ENCODE measurements around the gene RNASE2.
"Not testable (repeated sequence)": the region's sequence is repeated elsewhere in the genome, so short reads cannot be mapped to it uniquely, and the experiment has no call there.

Gene RNASE2

GRCh38 chr14:20954736-20955537 is at the start of gene RNASE2:
Gene RNASE2 (plus strand): TSS chr14:20955487. CDS start chr14:20955772, 285 bp downstream.
- H3K36me3 ChIP-seq (ENCODE audit: insufficient read depth, low read length); H3K9me3 ChIP-seq (ENCODE audit: control insufficient read depth, insufficient read depth, low read length); H3K4me1 ChIP-seq (ENCODE audit: insufficient read depth, low read length); H3K9ac ChIP-seq (ENCODE audit: low read depth, low read length): not testable (repeated sequence)

- Histone ChIP-seq H3K4me1 (ENCODE audit: insufficient read depth, low read length) (peaks cover 3% of the 10 kb centered on the region; the same call in 1 of the 2 replicates), H3K9ac (ENCODE audit: low read depth, low read length) (no peak overlapping the region), H3K9me3 (ENCODE audit: control insufficient read depth, insufficient read depth, low read length) (no peaks in the 10 kb centered on the region), H3K36me3 (ENCODE audit: insufficient read depth, low read length) (no peaks in the 10 kb centered on the region)
Measured at GRCh38 chr14:20905676-20906075, 49.6 kb upstream of the RNASE2 start.

- Histone ChIP-seq H3K9ac (ENCODE audit: low read depth, low read length) (no peak overlapping the region), H3K4me1 (ENCODE audit: insufficient read depth, low read length) (peaks cover 3% of the 10 kb centered on the region; the same call in 1 of the 2 replicates), H3K36me3 (ENCODE audit: insufficient read depth, low read length) (no peaks in the 10 kb centered on the region), H3K9me3 (ENCODE audit: control insufficient read depth, insufficient read depth, low read length) (no peaks in the 10 kb centered on the region)
Measured at GRCh38 chr14:20907214-20907613, 48.1 kb upstream of the RNASE2 start.

- not testable (repeated sequence) for H3K36me3 ChIP-seq (ENCODE audit: insufficient read depth, low read length); H3K9ac ChIP-seq (ENCODE audit: low read depth, low read length); H3K4me1 ChIP-seq (ENCODE audit: insufficient read depth, low read length); H3K9me3 ChIP-seq (ENCODE audit: control insufficient read depth, insufficient read depth, low read length)
Measured at GRCh38 chr14:20910822-20911221, 44.5 kb upstream of the RNASE2 start.

- H3K36me3 ChIP-seq (ENCODE audit: insufficient read depth, low read length); H3K9me3 ChIP-seq (ENCODE audit: control insufficient read depth, insufficient read depth, low read length); H3K4me1 ChIP-seq (ENCODE audit: insufficient read depth, low read length); H3K9ac ChIP-seq (ENCODE audit: low read depth, low read length): not testable (repeated sequence)
Measured at GRCh38 chr14:20919038-20919756, 36.1 kb upstream of the RNASE2 start.

- not testable (repeated sequence) for H3K4me1 ChIP-seq (ENCODE audit: insufficient read depth, low read length); H3K36me3 ChIP-seq (ENCODE audit: insufficient read depth, low read length); H3K9me3 ChIP-seq (ENCODE audit: control insufficient read depth, insufficient read depth, low read length); H3K9ac ChIP-seq (ENCODE audit: low read depth, low read length)
Measured at GRCh38 chr14:20923766-20924297, 31.5 kb upstream of the RNASE2 start.

- no peaks in the 10 kb centered on the region for H3K9me3 ChIP-seq (ENCODE audit: control insufficient read depth, insufficient read depth, low read length)
- peak overlapping the region; percentile 33; the same call in 1 of the 2 replicates for H3K9ac ChIP-seq (ENCODE audit: low read depth, low read length)
- H3K36me3 ChIP-seq (ENCODE audit: insufficient read depth, low read length) = no peaks in the 10 kb centered on the region
- no peaks in the 10 kb centered on the region for H3K4me1 ChIP-seq (ENCODE audit: insufficient read depth, low read length)
Measured at GRCh38 chr14:20934148-20934762, 21.0 kb upstream of the RNASE2 start.

GRCh38 chr14:20935303-20935984 is 19.8 kb upstream of the RNASE2 start:
- Histone ChIP-seq H3K9me3 (ENCODE audit: control insufficient read depth, insufficient read depth, low read length) (no peaks in the 10 kb centered on the region), H3K4me1 (ENCODE audit: insufficient read depth, low read length) (no peaks in the 10 kb centered on the region), H3K36me3 (ENCODE audit: insufficient read depth, low read length) (no peaks in the 10 kb centered on the region), H3K9ac (ENCODE audit: low read depth, low read length) (no peak overlapping the region)

- H3K36me3 ChIP-seq (ENCODE audit: insufficient read depth, low read length); H3K9me3 ChIP-seq (ENCODE audit: control insufficient read depth, insufficient read depth, low read length); H3K4me1 ChIP-seq (ENCODE audit: insufficient read depth, low read length); H3K9ac ChIP-seq (ENCODE audit: low read depth, low read length): not testable (repeated sequence)
Measured at GRCh38 chr14:20945146-20945545, 10.1 kb upstream of the RNASE2 start.

GRCh38 chr14:20946707-20947106 is 8.6 kb upstream of the RNASE2 start:
- H3K4me1 ChIP-seq (ENCODE audit: insufficient read depth, low read length); H3K9me3 ChIP-seq (ENCODE audit: control insufficient read depth, insufficient read depth, low read length); H3K36me3 ChIP-seq (ENCODE audit: insufficient read depth, low read length); H3K9ac ChIP-seq (ENCODE audit: low read depth, low read length): not testable (repeated sequence)

GRCh38 chr14:20955538-20955873 is 219 bp downstream of the RNASE2 start:
- H3K4me1 ChIP-seq (ENCODE audit: insufficient read depth, low read length); H3K36me3 ChIP-seq (ENCODE audit: insufficient read depth, low read length); H3K9me3 ChIP-seq (ENCODE audit: control insufficient read depth, insufficient read depth, low read length); H3K9ac ChIP-seq (ENCODE audit: low read depth, low read length): not testable (repeated sequence)

- H3K4me1 ChIP-seq (ENCODE audit: insufficient read depth, low read length) = no peaks in the 10 kb centered on the region
- no peak overlapping the region for H3K9ac ChIP-seq (ENCODE audit: low read depth, low read length)
- no peaks in the 10 kb centered on the region for H3K9me3 ChIP-seq (ENCODE audit: control insufficient read depth, insufficient read depth, low read length)
- no peaks in the 10 kb centered on the region for H3K36me3 ChIP-seq (ENCODE audit: insufficient read depth, low read length)
Measured at GRCh38 chr14:20956376-20956976, 1.2 kb downstream of the RNASE2 start.

- not testable (repeated sequence) for H3K4me1 ChIP-seq (ENCODE audit: insufficient read depth, low read length); H3K36me3 ChIP-seq (ENCODE audit: insufficient read depth, low read length); H3K9me3 ChIP-seq (ENCODE audit: control insufficient read depth, insufficient read depth, low read length); H3K9ac ChIP-seq (ENCODE audit: low read depth, low read length)
Measured at GRCh38 chr14:20958946-20959345, 3.7 kb downstream of the RNASE2 start.

- Histone ChIP-seq H3K9ac (ENCODE audit: low read depth, low read length) (no peak overlapping the region), H3K4me1 (ENCODE audit: insufficient read depth, low read length) (peaks cover under 1% of the 10 kb centered on the region; the same call in 1 of the 2 replicates), H3K36me3 (ENCODE audit: insufficient read depth, low read length) (no peaks in the 10 kb centered on the region), H3K9me3 (ENCODE audit: control insufficient read depth, insufficient read depth, low read length) (no peaks in the 10 kb centered on the region)
Measured at GRCh38 chr14:20969336-20969735, 14.0 kb downstream of the RNASE2 start.

Data from ES-I3 (cell line).